Umbilical cord (tissue), 2 donors: ENCODE results near the gene ADCY3. TPM values are rescaled to one million over a fixed set of nuclear protein-coding genes. Genes with fewer than 3 reads are reported as not detected.

Source experiments
- DNase-seq: peaks from one replicate; pipeline ENCODE4 v3.0.0-alpha.2; 2015; ENCODE audit warnings: low spot score
- total RNA-seq: library from RNA; depleted of rRNA; stranded (reverse); fragments of >200 nt; gene quantifications from one replicate; pipeline ENCODE4 v1.2.3, GENCODE V29; 2014; ENCODE audit warnings: low replicate concordance; ENCODE audit not compliant: insufficient read depth

Gene ADCY3
- total RNA-seq, 1 donor from 2014 or later = 35.6 TPM

DNA sequence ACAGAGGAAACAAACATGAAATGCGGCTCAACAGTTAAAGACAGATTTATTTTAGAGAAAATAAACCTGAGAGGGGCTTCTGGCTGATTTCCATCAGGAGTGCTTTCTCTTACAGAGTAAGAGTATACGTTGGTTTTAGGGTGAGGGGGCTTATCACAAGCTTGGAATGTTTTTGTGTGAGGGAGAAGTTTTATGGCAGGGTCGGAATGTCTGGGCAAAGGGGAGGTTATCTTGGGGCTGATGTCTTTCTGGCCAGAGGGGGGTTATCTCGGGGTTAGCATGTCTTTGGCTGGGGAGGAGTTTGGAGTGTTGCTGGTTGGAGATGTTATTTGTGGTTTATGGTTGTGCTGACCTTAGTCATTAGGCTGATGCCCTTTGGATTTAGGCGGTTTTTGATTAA is 149.0 kb downstream of the ADCY3 start:
- no peak for DNase-seq

Other genes starting within 250 kb of the ADCY3 start
- 27.4 TPM for gene PTRHD1, start 126.8 kb downstream of the ADCY3 start, total RNA-seq
- gene CENPO, start 126.8 kb downstream of the ADCY3 start, total RNA-seq = 3.1 TPM
- 5.3 TPM for gene DNAJC27, start 51.7 kb upstream of the ADCY3 start, total RNA-seq
- gene EFR3B, start 121.8 kb upstream of the ADCY3 start, total RNA-seq = 4.3 TPM
- 0.72 TPM for gene POMC, start 248.3 kb upstream of the ADCY3 start, total RNA-seq